Sigmoid colon (tissue), 7 donors: Measurements from ENCODE around the gene TMPRSS11B. TPM values are rescaled to one million over a fixed set of nuclear protein-coding genes. Genes with fewer than 3 reads are reported as not detected.
A peak's percentile ranks its signal among the peaks of the same experiment; 100 is the strongest.

Source experiments
- DNase-seq: peaks from one replicate; pipeline ENCODE4 v3.0.0-alpha.2; 2019
- H3K27ac ChIP-seq, 4 donors: fragments of 200-600 bp; sonication (generic); one replicate each; pipeline ENCODE4 v1.5.1; 2016 to 2019; ENCODE audit warnings: mild to moderate bottlenecking in 1 of 4
- H3K27me3 ChIP-seq, 3 donors: fragments of 200-600 bp; sonication (generic); one replicate each; pipeline ENCODE4 v1.5.1; 2019; ENCODE audit warnings: mild to moderate bottlenecking in 1 of 3
- H3K36me3 ChIP-seq, 4 donors: fragments of 200-600 bp; sonication (generic); one replicate each; pipeline ENCODE4 v1.5.1; 2016 to 2019
- H3K4me1 ChIP-seq, 4 donors: fragments of 200-600 bp; sonication (generic); one replicate each; pipeline ENCODE4 v1.5.1; 2017 to 2019
- H3K4me3 ChIP-seq, 4 donors: fragments of 200-600 bp; sonication (generic); one replicate each; pipeline ENCODE4 v1.5.1; 2017 to 2019; ENCODE audit warnings: mild to moderate bottlenecking in 2 of 4, moderate library complexity in 1 of 4
- H3K9me3 ChIP-seq, 4 donors: fragments of 200-600 bp in 3 of 4; sonication (generic) in 3 of 4; one replicate each; pipeline versions ENCODE4 v1.5.1 to v1.6.1; 2013 to 2019
- CTCF ChIP-seq, 4 experiments: fragments of 450-650 bp in 3 of 4; fragments of 200-600 bp in 1 of 4; IDR thresholded peaks; one replicate each; pipeline ENCODE4 v1.5.1; 2016 to 2019; ENCODE audit warnings: antibody characterized with exemption in 4 of 4, mild to moderate bottlenecking in 3 of 4, moderate library complexity in 2 of 4
- EP300 ChIP-seq, 4 donors: sonication (generic); formaldehyde crosslinking; IDR thresholded peaks; one replicate each; pipeline ENCODE4 v1.6.1; 2017; ENCODE audit warnings: antibody characterized with exemption in 4 of 4
- POLR2A ChIP-seq, 2 donors: fragments of 450-650 bp; IDR thresholded peaks; one replicate each; pipeline ENCODE4 v1.6.1; 2016; ENCODE audit warnings: antibody characterized with exemption in 2 of 2, mild to moderate bottlenecking in 2 of 2, moderate library complexity in 2 of 2
- POLR2AphosphoS5 ChIP-seq, 4 donors: sonication (generic); formaldehyde crosslinking; IDR thresholded peaks; one replicate each; pipeline ENCODE4 v1.6.1; 2017; ENCODE audit warnings: antibody characterized with exemption in 4 of 4
- WGBS, 2 donors: extraction: QIAGEN DNeasy Blood & Tissue Kit; methylation state at CpG; one replicate each; pipeline ENCODE4 v1.1.7; 2013; 5-methylcytosine and 5-hydroxymethylcytosine counted together
- intact Hi-C: fragments of 100-400 bp; cut with DNase I; formaldehyde crosslinking; loops from one replicate; pipeline ENCODE4 v1.15.1; 2023
- polyA plus RNA-seq, 3 donors: library from polyadenylated mRNA; stranded (reverse); fragments of 200-250 nt; gene quantifications; one replicate each; pipeline ENCODE4 v1.2.3, GENCODE V29; 2013
- total RNA-seq, 4 donors: library from RNA; depleted of rRNA; stranded (reverse); fragments of >200 nt; gene quantifications; one replicate each; pipeline ENCODE4 v1.1.0, GENCODE V29; 2016
- donor health status: healthy with polysubstance abuse.
- donor health status: Bipolar disorder and iron deficiency.
- donor health status: healthy.

Gene TMPRSS11B
- total and polyA plus RNA-seq, 7 donors, result 0.12 to 1.2 TPM; not detected in 5

- Histone ChIP-seq H3K27me3 (no peaks in the 10 kb centered on the region), H3K27ac (no peak overlapping the region), H3K36me3 (no peaks in the 10 kb centered on the region), H3K4me1 (no peaks in the 10 kb centered on the region), H3K4me3 (peak overlapping the region in 2 of 4 donors; percentile 22 to 27), H3K9me3 (no peaks in the 10 kb centered on the region)
- WGBS, 2 donors, result 40 to 70% methylated on average over 2 of the region's 2 CpGs
- intact Hi-C loops, result loop anchor here (2.0 kb wide), 1 partner anchor 104 kb away; no protein-coding TSS in a partner anchor
- DNase-seq, result no peak
- TF ChIP-seq POLR2AphosphoS5 (IDR thresholded peaks at IDR 0.05) (no peak), CTCF (IDR thresholded peaks at IDR 0.05) (no peak), POLR2A (IDR thresholded peaks at IDR 0.05) (no peak), EP300 (IDR thresholded peaks at IDR 0.05) (no peak)
These were observed 26.9 kb upstream of the TMPRSS11B start for GRCh38 chr4:68272380-68272779.

GRCh38 chr4:68271851-68272357 lies 26.4 kb upstream of the TMPRSS11B start:
- H3K9me3 ChIP-seq, result no peaks in the 10 kb centered on the region
- DNase-seq, result no peak
- WGBS, 2 donors, result 34 to 66% methylated on average over 11 of the region's 11 CpGs
- H3K27me3 ChIP-seq, result no peaks in the 10 kb centered on the region
- no peaks in the 10 kb centered on the region for H3K4me1 ChIP-seq
- intact Hi-C loops, result loop anchor here (2.0 kb wide), 1 partner anchor 105 kb away; no protein-coding TSS in a partner anchor
- peak overlapping the region in 2 of 4 donors; percentile 22 to 27 for H3K4me3 ChIP-seq
- H3K27ac ChIP-seq, result no peak overlapping the region
- no peaks in the 10 kb centered on the region for H3K36me3 ChIP-seq
- TF ChIP-seq POLR2AphosphoS5 (IDR thresholded peaks at IDR 0.05) (no peak), CTCF (IDR thresholded peaks at IDR 0.05) (peak in 3 of 4 experiments; percentile 71 to 77 (median 75))

GRCh38 chr4:68267433-68267944 lies 22.0 kb upstream of the TMPRSS11B start:
- intact Hi-C loops, result no loop called here
- 32 to 73% methylated on average over 2 of the region's 2 CpGs for WGBS, 2 donors
- Histone ChIP-seq H3K4me3 (no peak overlapping the region), H3K36me3 (no peaks in the 10 kb centered on the region), H3K27ac (no peak overlapping the region), H3K27me3 (no peaks in the 10 kb centered on the region), H3K9me3 (no peaks in the 10 kb centered on the region), H3K4me1 (no peaks in the 10 kb centered on the region)
- DNase-seq, result no peak
- no peak for TF ChIP-seq EP300 (IDR thresholded peaks at IDR 0.05)
- no peak for TF ChIP-seq CTCF (IDR thresholded peaks at IDR 0.05)
- TF ChIP-seq POLR2A (IDR thresholded peaks at IDR 0.05), result no peak
- no peak for TF ChIP-seq POLR2AphosphoS5 (IDR thresholded peaks at IDR 0.05)

- no peak for TF ChIP-seq POLR2AphosphoS5 (IDR thresholded peaks at IDR 0.05)
- TF ChIP-seq POLR2A (IDR thresholded peaks at IDR 0.05), result no peak
- TF ChIP-seq CTCF (IDR thresholded peaks at IDR 0.05), result no peak
- TF ChIP-seq EP300 (IDR thresholded peaks at IDR 0.05), result no peak
- H3K4me1 ChIP-seq, result no peaks in the 10 kb centered on the region
- intact Hi-C loops, result no loop called here
- no peak overlapping the region for H3K27ac ChIP-seq
- no peak for DNase-seq
- 66 to 79% methylated on average over 3 of the region's 3 CpGs for WGBS, 2 donors
- no peaks in the 10 kb centered on the region for H3K36me3 ChIP-seq
- H3K27me3 ChIP-seq, result no peaks in the 10 kb centered on the region
- H3K4me3 ChIP-seq, result no peak overlapping the region
- no peaks in the 10 kb centered on the region for H3K9me3 ChIP-seq
These were observed 19.5 kb upstream of the TMPRSS11B start for GRCh38 chr4:68264875-68265565.
